Left ventricle myocardium inferior (tissue), 1 donor: ENCODE measurements around the gene ATG16L1. TPM values are rescaled to one million over a fixed set of nuclear protein-coding genes. Genes with fewer than 3 reads are reported as not detected.

Experiments
- DNase-seq: peaks from one replicate; pipeline ENCODE4 v3.0.0-alpha.2; 2020
- H3K27ac ChIP-seq: fragments of 200-600 bp; replicated peaks from 2 replicates; pipeline ENCODE4 v1.8.0; 2021
- H3K27me3 ChIP-seq: fragments of 200-600 bp; 2 replicates; pipeline ENCODE4 v1.8.0; 2021; ENCODE audit warnings: low read depth
- H3K36me3 ChIP-seq: fragments of 200-600 bp; 2 replicates; pipeline ENCODE4 v1.8.0; 2021
- H3K4me1 ChIP-seq: fragments of 200-600 bp; 2 replicates; pipeline ENCODE4 v1.8.0; 2021
- H3K4me3 ChIP-seq: fragments of 200-600 bp; 2 replicates; pipeline ENCODE4 v1.8.0; 2021; ENCODE audit warnings: mild to moderate bottlenecking, moderate library complexity
- H3K9me3 ChIP-seq: fragments of 200-600 bp; replicated peaks from 2 replicates; pipeline ENCODE4 v1.8.0; 2021
- CTCF ChIP-seq: fragments of 200-600 bp; IDR thresholded peaks from 2 replicates; pipeline ENCODE4 v1.8.0; 2021; ENCODE audit warnings: antibody characterized with exemption, mild to moderate bottlenecking, borderline replicate concordance
- intact Hi-C: fragments of 100-400 bp; cut with micrococcal nuclease; formaldehyde crosslinking; loops from one replicate; pipeline ENCODE4 v1.11.0; 2022
- total RNA-seq: library from RNA; stranded (reverse); fragmentation: NEBNext Ultra II Directional; extraction: Animal tissue kit (Norgen Biotek cat#: 25700); gene quantifications from one replicate; pipeline ENCODE4 v1.2.1, GENCODE V29; 2021
- donor health status: DM: no; HTN: yes; CAD: no; lungs with severe emphysema.

ATG16L1 gene
- total RNA-seq, 1 donor from 2014 or later = 18.6 TPM

GRCh38 chr2:233250985-233251305 is 528 bp upstream of the ATG16L1 start:
- TF ChIP-seq CTCF = no peak
- H3K27ac ChIP-seq = peak overlapping the region; percentile 91
- intact Hi-C loops = loop anchor here (5.0 kb wide), 1 partner anchor 399 kb away; no protein-coding TSS in a partner anchor
- peaks cover 8% of the 10 kb centered on the region for H3K36me3 ChIP-seq
- no peak for DNase-seq
- no peaks in the 10 kb centered on the region for H3K9me3 ChIP-seq
- H3K27me3 ChIP-seq = no peaks in the 10 kb centered on the region
- peaks cover 34% of the 10 kb centered on the region for H3K4me1 ChIP-seq
- H3K4me3 ChIP-seq = peak overlapping the region; percentile 99

- no peak for DNase-seq
- H3K4me1 ChIP-seq = peaks cover 34% of the 10 kb centered on the region
- H3K4me3 ChIP-seq = peak overlapping the region; percentile 99
- no peak for TF ChIP-seq CTCF
- peaks cover 21% of the 10 kb centered on the region for H3K36me3 ChIP-seq
- H3K9me3 ChIP-seq = no peaks in the 10 kb centered on the region
- intact Hi-C loops = loop anchor here (5.0 kb wide), 1 partner anchor 400 kb away; no protein-coding TSS in a partner anchor
- peak overlapping the region; percentile 91 for H3K27ac ChIP-seq
- H3K27me3 ChIP-seq = no peaks in the 10 kb centered on the region
Observed at GRCh38 chr2:233252227-233252626, 754 bp downstream of the ATG16L1 start.

- TF ChIP-seq CTCF = no peak
- Histone ChIP-seq H3K4me3 (no peak overlapping the region), H3K27ac (no peak overlapping the region), H3K27me3 (no peaks in the 10 kb centered on the region), H3K9me3 (no peaks in the 10 kb centered on the region), H3K4me1 (peaks cover 34% of the 10 kb centered on the region), H3K36me3 (peaks cover 50% of the 10 kb centered on the region)
- intact Hi-C loops = no loop called here
- DNase-seq = no peak
Observed at GRCh38 chr2:233255151-233255550, 3.7 kb downstream of the ATG16L1 start.

GRCh38 chr2:233256048-233256447 is 4.6 kb downstream of the ATG16L1 start:
- H3K4me3 ChIP-seq = no peak overlapping the region
- intact Hi-C loops = no loop called here
- H3K36me3 ChIP-seq = peaks cover 58% of the 10 kb centered on the region
- H3K9me3 ChIP-seq = no peaks in the 10 kb centered on the region
- no peak for TF ChIP-seq CTCF
- H3K27me3 ChIP-seq = no peaks in the 10 kb centered on the region
- peaks cover 34% of the 10 kb centered on the region for H3K4me1 ChIP-seq
- DNase-seq = no peak
- H3K27ac ChIP-seq = no peak overlapping the region

GRCh38 chr2:233258211-233258610 is 6.7 kb downstream of the ATG16L1 start:
- H3K27me3 ChIP-seq = no peaks in the 10 kb centered on the region
- H3K36me3 ChIP-seq = peaks cover 80% of the 10 kb centered on the region
- H3K4me1 ChIP-seq = peaks cover 17% of the 10 kb centered on the region
- H3K4me3 ChIP-seq = no peak overlapping the region
- intact Hi-C loops = no loop called here
- TF ChIP-seq CTCF = no peak
- no peak overlapping the region for H3K27ac ChIP-seq
- DNase-seq = no peak
- no peaks in the 10 kb centered on the region for H3K9me3 ChIP-seq

GRCh38 chr2:233259730-233260129 is 8.3 kb downstream of the ATG16L1 start:
- Histone ChIP-seq H3K27ac (no peak overlapping the region), H3K27me3 (no peaks in the 10 kb centered on the region), H3K4me1 (peaks cover 2% of the 10 kb centered on the region), H3K9me3 (no peaks in the 10 kb centered on the region), H3K36me3 (peaks cover 90% of the 10 kb centered on the region), H3K4me3 (no peak overlapping the region)
- no peak for TF ChIP-seq CTCF
- intact Hi-C loops = no loop called here
- DNase-seq = no peak
